GM18867 (cell line): ENCODE data around the gene TLR1.

ENCODE experiments used
- ATAC-seq: cut with Tn5 transposase; IDR thresholded peaks from one replicate; pipeline ENCODE4 v1.9.1; 2021; ENCODE audit warnings: mild to moderate bottlenecking, moderate library complexity; ENCODE audit not compliant: unreplicated experiment

TLR1 gene, protein sequence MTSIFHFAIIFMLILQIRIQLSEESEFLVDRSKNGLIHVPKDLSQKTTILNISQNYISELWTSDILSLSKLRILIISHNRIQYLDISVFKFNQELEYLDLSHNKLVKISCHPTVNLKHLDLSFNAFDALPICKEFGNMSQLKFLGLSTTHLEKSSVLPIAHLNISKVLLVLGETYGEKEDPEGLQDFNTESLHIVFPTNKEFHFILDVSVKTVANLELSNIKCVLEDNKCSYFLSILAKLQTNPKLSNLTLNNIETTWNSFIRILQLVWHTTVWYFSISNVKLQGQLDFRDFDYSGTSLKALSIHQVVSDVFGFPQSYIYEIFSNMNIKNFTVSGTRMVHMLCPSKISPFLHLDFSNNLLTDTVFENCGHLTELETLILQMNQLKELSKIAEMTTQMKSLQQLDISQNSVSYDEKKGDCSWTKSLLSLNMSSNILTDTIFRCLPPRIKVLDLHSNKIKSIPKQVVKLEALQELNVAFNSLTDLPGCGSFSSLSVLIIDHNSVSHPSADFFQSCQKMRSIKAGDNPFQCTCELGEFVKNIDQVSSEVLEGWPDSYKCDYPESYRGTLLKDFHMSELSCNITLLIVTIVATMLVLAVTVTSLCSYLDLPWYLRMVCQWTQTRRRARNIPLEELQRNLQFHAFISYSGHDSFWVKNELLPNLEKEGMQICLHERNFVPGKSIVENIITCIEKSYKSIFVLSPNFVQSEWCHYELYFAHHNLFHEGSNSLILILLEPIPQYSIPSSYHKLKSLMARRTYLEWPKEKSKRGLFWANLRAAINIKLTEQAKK

DNA sequence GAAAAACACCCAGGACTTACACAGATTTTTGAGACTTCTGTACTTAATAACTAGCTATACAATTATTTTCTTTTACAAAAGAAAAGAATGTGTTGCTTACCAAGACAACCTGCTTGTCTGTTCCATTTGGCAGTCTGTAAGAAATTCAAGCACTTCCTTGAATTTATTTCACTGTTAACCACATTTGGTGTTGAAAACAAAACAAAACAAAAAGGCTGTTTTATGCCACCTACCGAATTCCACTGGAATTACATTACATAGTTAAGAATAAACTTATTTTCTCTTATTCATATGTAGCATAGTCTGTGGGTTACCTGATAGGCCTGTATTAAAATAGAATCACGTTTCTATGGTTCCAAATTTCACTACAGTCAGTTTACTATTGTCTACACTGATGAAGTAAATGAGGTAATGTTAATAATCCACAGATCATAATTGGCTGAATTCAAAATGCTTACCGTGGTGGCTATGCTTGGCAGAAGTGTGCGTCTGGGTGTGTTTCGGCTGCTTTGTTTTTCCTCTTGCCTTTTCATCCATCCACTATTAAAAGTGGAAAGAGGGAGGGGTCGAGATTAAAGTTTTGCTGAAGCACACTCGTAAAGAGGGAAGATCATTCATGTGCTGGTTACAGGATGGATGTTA lies at the start of gene TLR1:
TSS of gene TLR1 (minus strand) at position 138 of the 642 bp plus-strand sequence. CDS start 5,960 bp downstream, outside the sequence.
- ATAC-seq = peak; percentile 32

DNA sequence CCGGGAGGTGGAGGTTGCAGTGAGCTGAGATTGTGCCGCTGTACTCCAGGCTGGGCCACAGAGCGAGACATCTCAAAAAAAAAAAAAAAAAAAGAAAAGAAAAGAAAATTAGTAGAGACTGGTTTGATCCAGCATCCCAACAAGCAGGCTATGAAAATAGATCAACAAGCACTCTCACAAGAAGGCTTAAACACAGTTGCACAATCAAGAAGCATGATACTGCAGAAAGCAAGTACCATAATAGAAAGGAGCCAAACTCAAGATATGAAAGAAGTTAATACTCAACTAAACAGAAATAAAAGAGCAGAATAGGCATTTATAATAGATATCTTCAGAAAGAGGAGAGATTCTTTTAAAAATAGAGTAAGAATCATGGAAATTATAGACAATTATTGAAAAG lies 41.4 kb upstream of the TLR1 start:
- ATAC-seq = no peak

- no peak for ATAC-seq
These were observed 38.4 kb upstream of the TLR1 start for GRCh38 chr4:38842994-38843393.

GRCh38 chr4:38837849-38838248 lies 33.3 kb upstream of the TLR1 start:
- ATAC-seq = no peak

DNA sequence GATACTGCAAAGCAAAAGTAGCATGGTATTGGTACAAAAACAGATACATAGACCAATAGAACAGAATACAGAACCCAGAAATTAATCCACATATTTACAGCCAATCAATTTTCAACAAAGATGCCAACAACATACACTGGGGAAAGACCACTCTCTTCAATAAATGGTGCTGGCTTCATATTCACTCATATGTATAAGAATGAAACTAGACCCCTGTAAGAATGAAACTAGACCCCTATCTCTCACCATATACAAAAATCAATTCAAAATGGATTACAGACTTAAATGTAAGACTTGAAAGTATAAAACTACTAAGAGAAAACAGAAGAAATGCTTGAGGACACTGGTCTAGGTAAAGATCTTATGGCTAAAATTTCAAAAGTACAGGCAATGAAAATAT lies 32.7 kb upstream of the TLR1 start:
- no peak for ATAC-seq

- ATAC-seq = no peak
These were observed 30.0 kb upstream of the TLR1 start for GRCh38 chr4:38834570-38834969.

DNA sequence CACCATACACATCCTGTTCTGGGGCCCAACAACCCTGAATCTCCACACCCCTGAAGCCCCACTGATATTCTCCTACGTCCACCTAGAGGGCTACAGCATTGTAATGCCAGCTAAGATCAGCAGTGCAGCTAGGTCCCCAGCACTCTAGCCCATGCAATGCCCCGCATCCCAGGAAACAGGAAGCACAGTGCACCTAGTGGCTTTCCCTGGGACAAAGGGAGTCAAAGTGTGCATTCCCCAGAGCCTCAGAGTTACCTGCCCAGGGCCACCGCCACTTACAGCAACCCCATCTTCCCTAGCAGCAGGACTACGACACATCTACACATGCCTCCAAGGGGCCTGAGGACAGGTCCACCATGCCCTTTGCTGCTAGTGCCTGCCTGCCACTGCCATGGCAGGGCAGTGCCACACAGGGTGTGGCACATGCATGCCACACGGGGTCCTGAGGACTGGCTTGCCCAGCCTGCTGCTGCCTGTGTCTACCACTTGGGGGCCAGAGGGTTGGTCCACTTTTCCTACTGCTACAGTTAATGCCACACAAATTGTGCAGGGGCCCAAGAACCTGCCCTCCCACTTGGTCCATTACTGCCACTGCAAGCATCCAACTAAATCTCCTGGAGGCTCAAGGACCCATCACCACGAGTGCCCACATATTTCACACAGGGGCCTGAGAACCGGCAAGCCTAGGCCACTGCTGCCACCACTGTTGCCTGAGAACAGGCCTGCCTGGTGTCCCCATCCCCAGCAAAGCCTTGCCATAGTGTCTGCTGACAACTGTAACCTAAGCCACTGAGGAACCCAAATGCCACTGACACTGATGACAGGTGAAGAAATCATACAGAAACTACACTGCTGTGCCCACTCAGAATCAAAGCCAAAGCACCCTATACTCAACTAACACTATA lies 28.3 kb upstream of the TLR1 start:
- ATAC-seq = no peak

DNA sequence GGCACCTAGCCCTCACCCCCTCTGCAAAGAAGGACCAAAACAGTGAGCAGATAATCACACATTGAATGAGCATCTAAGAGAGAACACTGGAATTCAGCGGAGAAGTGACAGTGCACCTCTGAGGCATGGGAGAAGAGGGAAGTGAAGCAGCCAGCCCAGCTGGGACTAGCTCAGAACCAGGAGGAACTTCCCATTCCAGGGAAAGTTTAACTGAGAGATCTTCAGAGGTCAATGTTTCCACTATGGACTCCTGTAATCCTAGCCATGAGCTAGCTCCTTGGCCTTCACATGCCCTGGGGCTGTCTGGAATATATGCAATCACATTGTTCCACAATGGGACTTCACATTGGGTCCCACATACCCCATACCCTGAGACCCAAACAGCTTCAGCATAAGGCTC lies 27.6 kb upstream of the TLR1 start:
- no peak for ATAC-seq

DNA sequence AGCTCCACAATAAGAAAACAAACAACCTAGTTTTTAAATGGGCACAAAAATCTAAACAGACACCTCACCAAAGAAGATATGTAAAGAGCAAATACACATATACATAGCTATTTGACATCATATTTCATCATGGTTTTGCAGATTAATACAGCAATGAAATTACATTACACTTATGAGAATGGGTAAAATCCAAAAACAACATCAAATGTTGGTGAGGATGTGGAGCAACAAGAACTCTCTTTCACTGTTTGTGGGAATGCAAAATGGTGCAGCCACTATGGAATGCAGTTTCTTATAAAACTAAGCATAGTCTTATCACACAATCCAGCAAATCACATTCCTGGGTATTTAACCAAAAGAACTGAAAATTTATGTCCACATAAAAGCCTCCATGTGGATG lies 27.1 kb upstream of the TLR1 start:
- ATAC-seq = no peak

DNA sequence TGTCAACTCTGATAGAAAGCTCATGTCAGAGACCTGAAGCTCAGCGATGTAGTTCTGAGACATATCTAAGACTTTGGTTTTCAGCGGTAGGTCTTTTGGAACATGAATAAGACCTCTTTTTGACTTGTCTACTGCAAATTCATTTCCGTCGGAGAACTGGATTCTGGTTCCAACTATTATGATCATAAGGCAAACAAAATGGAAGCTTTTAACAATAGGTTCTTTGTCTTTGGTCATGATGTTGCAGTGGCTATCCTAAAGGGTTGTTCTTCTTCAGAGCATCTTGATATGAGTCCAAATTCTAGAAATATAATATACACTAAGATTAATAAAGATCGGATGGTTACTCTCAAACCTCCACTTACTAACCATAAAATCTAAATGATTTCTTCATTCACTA lies 24.6 kb upstream of the TLR1 start:
- ATAC-seq = no peak

- ATAC-seq = no peak
These were observed 19.2 kb upstream of the TLR1 start for GRCh38 chr4:38823766-38824165.

- ATAC-seq = no peak
These were observed 18.2 kb upstream of the TLR1 start for GRCh38 chr4:38822748-38823303.

DNA sequence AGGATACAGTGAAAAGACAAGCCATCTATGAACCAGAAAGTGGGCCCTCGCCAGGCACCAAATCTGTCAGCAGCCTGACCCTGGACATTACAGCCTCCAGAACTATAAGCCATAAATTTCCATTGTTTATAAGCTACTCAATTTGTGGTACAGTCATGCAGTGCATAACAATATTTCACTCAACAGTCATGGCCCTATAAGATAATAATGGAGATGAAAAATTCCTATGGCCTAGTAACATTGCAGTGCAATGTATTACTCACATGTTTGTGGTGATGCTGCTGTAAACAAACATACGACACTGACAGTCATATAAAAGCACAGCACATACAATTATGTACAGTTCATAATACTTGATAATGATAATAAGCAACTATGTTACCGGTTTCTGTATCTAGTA lies 17.1 kb upstream of the TLR1 start:
- ATAC-seq = no peak

DNA sequence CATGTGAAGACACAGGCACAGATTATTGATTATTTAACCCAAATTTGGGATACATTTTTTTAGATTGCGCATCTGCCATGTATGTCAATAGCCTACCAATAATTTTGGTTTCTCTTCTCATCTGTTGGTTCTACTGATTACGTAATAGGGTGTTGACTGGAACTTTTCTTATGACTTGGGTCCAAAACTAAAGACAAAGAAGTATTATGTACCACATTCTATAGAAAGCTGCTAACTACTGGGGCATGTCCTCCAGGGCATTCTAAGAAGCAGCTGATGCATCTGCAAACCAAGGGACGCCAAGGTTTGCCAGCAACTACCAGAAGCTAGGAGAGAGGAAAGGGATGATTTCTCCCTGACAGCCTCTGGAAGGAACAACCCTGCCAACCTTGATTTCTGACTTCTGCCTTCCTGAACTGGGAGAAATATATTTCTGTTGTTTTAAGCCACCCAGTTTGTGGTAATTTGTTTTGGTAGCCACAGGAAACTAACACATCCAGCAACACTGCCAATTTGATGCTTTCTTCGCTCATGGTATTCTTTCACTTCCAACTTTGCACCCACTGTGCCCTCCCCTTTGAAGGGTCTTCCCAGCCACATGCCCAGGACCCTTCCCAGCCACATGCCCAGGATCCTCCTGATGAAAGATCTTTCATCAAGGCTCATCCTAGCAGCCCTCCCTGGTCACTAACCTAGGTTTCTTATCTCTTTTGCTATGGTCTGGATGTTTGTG lies 15.9 kb upstream of the TLR1 start:
- peak; percentile 58 for ATAC-seq

GRCh38 chr4:38819569-38819968 lies 15.0 kb upstream of the TLR1 start:
- ATAC-seq = no peak

DNA sequence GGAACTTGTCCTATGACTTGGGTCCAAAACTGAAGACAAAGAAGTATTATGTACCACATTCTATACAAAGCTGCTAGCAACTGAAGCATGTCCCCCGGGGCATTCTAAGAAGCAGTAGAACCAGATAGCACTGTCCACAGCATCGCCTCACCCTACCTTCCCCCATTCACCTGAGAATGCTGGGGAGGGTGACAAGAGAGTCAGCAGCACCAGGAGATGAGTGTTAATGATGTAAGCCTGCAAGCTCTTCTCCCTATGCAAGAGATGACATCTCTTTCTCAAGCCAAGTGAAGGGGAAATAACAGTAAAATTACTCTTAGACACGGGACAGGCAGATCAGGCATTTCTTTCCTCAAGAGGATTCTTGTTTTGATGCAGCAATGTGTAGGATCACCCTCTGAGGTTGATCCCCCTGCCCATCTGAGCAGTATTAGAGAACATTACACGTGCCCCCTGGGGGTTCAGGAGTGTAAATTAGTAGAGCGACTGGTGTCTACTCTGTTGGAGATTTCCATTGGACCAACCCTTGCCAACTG lies 13.9 kb upstream of the TLR1 start:
- peak; percentile 50 for ATAC-seq

GRCh38 chr4:38815885-38816782 lies 11.5 kb upstream of the TLR1 start:
- ATAC-seq = no peak

GRCh38 chr4:38814386-38814785 lies 9.8 kb upstream of the TLR1 start:
- no peak for ATAC-seq
